GM18502 (cell line): ENCODE results near the gene DAAM1.

ENCODE experiments used
- ATAC-seq: cut with Tn5 transposase; IDR thresholded peaks from one replicate; pipeline ENCODE4 v1.9.1; 2021; ENCODE audit warnings: mild to moderate bottlenecking; ENCODE audit not compliant: unreplicated experiment, poor library complexity

The DAAM1 gene

GRCh38 chr14:59398841-59399240 lies 210.4 kb downstream of the DAAM1 start:
- no peak for ATAC-seq

- no peak for ATAC-seq
Observed at GRCh38 chr14:59406454-59407245, 218.2 kb downstream of the DAAM1 start.

- no peak for ATAC-seq
Observed at GRCh38 chr14:59407246-59408010, 219.0 kb downstream of the DAAM1 start.

GRCh38 chr14:59415836-59416602 lies 227.6 kb downstream of the DAAM1 start:
- no peak for ATAC-seq

- ATAC-seq, result no peak
Observed at GRCh38 chr14:59417311-59417710, 228.8 kb downstream of the DAAM1 start.

GRCh38 chr14:59419303-59419702 lies 230.8 kb downstream of the DAAM1 start:
- ATAC-seq, result no peak
